Vagina (tissue), 2 donors: ENCODE results near the gene PPFIA1. TPM values are rescaled to one million over a fixed set of nuclear protein-coding genes. Genes with fewer than 3 reads are reported as not detected.

ENCODE experiments used
- DNase-seq, 2 donors: peaks; one replicate each; pipeline ENCODE4 v3.0.0-alpha.2; 2017; ENCODE audit errors: extremely low spot score in 2 of 2
- H3K27ac ChIP-seq: fragments of 200-600 bp; sonication (generic); one replicate; pipeline ENCODE4 v1.5.1; 2019
- H3K27me3 ChIP-seq: fragments of 200-600 bp; sonication (generic); one replicate; pipeline ENCODE4 v1.5.1; 2019
- H3K36me3 ChIP-seq, 2 donors: fragments of 200-600 bp; sonication (generic); one replicate each; pipeline ENCODE4 v1.5.1; 2017 to 2019
- H3K4me1 ChIP-seq: fragments of 200-600 bp; sonication (generic); one replicate; pipeline ENCODE4 v1.5.1; 2019
- H3K4me3 ChIP-seq, 2 donors: fragments of 200-600 bp; sonication (generic); 1 replicate in 1 of 2; 2 replicates in 1 of 2; pipeline ENCODE4 v1.5.1; 2016 to 2019
- H3K9me3 ChIP-seq: fragments of 200-600 bp; sonication (generic); one replicate; pipeline ENCODE4 v1.5.1; 2019
- POLR2A ChIP-seq, 2 donors: fragments of 450-650 bp; IDR thresholded peaks; one replicate each; pipeline ENCODE4 v1.6.1; 2017; ENCODE audit warnings: antibody characterized with exemption in 2 of 2, mild to moderate bottlenecking in 2 of 2, moderate library complexity in 2 of 2
- POLR2AphosphoS5 ChIP-seq, 2 donors: sonication (generic); formaldehyde crosslinking; IDR thresholded peaks; one replicate each; pipeline ENCODE4 v1.9.0; 2017; ENCODE audit warnings: antibody characterized with exemption in 2 of 2, mild to moderate bottlenecking in 2 of 2, low read depth in 1 of 2; ENCODE audit not compliant: insufficient read depth in 1 of 2
- intact Hi-C: fragments of 100-400 bp; cut with DNase I; formaldehyde crosslinking; loops from one replicate; pipeline ENCODE4 v1.15.1; 2023
- total RNA-seq: library from RNA; depleted of rRNA; stranded (reverse); fragments of >200 nt; gene quantifications from one replicate; pipeline ENCODE4 v1.2.3, GENCODE V29; 2016
- TF ChIP-seq, protein P1 (sequence below), 3 experiments: fragments of 450-650 bp in 2 of 3; fragments of 200-600 bp in 1 of 3; sonication (generic) in 1 of 3; IDR thresholded peaks; one replicate each; pipeline ENCODE4 v1.5.1; 2017 to 2019; ENCODE audit warnings: antibody characterized with exemption in 3 of 3, mild to moderate bottlenecking in 2 of 3, moderate library complexity in 2 of 3

Gene PPFIA1
- total RNA-seq, 1 donor from 2014 or later, result 54.3 TPM

GRCh38 chr11:70421123-70421522 is 150.6 kb downstream of the PPFIA1 start:
- H3K4me3 ChIP-seq, result no peak overlapping the region
- TF ChIP-seq, protein P1, sequence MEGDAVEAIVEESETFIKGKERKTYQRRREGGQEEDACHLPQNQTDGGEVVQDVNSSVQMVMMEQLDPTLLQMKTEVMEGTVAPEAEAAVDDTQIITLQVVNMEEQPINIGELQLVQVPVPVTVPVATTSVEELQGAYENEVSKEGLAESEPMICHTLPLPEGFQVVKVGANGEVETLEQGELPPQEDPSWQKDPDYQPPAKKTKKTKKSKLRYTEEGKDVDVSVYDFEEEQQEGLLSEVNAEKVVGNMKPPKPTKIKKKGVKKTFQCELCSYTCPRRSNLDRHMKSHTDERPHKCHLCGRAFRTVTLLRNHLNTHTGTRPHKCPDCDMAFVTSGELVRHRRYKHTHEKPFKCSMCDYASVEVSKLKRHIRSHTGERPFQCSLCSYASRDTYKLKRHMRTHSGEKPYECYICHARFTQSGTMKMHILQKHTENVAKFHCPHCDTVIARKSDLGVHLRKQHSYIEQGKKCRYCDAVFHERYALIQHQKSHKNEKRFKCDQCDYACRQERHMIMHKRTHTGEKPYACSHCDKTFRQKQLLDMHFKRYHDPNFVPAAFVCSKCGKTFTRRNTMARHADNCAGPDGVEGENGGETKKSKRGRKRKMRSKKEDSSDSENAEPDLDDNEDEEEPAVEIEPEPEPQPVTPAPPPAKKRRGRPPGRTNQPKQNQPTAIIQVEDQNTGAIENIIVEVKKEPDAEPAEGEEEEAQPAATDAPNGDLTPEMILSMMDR (IDR thresholded peaks at IDR 0.05), result no peak
- no peak for DNase-seq
- intact Hi-C loops, result no loop called here
- H3K4me1 ChIP-seq, result no peaks in the 10 kb centered on the region
- no peak overlapping the region for H3K27ac ChIP-seq
- H3K27me3 ChIP-seq, result no peaks in the 10 kb centered on the region
- no peaks in the 10 kb centered on the region for H3K9me3 ChIP-seq
- peaks cover 0 to 78% of the 10 kb centered on the region in 2 donors for H3K36me3 ChIP-seq

GRCh38 chr11:70422692-70423522 is 152.4 kb downstream of the PPFIA1 start:
- intact Hi-C loops, result no loop called here
- Histone ChIP-seq H3K4me1 (no peaks in the 10 kb centered on the region), H3K36me3 (peaks cover 0 to 73% of the 10 kb centered on the region in 2 donors), H3K27ac (no peak overlapping the region), H3K27me3 (no peaks in the 10 kb centered on the region), H3K4me3 (no peak overlapping the region), H3K9me3 (no peaks in the 10 kb centered on the region)
- DNase-seq, result no peak
- TF ChIP-seq, protein P1 (IDR thresholded peaks at IDR 0.05), result no peak
- no peak for TF ChIP-seq POLR2AphosphoS5 (IDR thresholded peaks at IDR 0.05; ENCODE audit: insufficient read depth in 1 of 2, low read depth in 1 of 2)
- no peak for TF ChIP-seq POLR2A (IDR thresholded peaks at IDR 0.05)

DNA sequence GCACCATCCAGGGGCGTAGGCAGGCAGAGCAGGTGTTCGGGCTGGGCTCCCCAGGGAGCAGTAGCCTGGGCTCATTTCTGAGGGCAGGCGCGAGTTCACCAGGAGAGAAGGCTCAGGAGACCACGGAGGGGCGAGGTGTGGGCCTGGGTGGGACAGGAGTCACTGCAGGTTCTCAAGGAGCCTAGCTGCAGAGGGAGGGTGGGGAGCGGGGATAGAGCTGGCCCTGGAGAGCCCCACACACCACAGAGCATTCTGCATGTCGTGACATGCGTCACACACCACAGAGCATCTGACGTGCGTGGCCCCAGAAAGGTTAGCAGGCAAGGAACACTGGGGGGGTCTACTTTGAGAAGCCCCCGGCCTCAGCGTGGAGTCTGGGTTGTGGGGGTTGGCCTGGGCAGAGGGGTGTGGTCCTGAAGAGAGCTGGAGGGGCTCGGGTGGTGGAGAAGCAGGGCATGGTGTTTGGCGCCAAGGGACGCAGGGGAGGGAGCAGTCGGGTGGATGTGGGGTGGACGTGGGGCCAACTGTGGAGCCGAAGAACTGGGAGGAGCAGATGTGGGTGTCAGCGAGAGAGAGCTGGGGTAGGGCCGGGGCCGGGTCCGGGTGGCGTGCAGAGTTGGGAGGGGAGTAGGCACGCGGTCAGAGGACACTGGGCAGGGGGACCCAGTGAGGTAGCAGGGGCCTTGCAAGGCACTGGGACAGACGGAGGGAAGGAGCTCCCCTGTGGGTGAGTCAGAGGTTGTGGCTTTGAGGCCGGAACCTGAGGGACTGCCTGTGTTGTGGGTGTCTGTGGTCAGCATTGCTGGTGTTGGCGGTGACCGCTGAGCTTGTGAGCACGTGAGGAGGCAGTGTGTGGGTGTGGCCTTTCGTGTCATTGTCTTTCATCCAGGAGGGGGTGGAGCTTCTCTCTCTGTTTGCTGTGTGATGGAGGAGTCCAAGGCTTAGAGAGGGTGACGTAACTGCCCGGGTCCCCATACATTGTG is 153.3 kb downstream of the PPFIA1 start:
- no peaks in the 10 kb centered on the region for H3K9me3 ChIP-seq
- no peak overlapping the region for H3K4me3 ChIP-seq
- H3K27me3 ChIP-seq, result no peaks in the 10 kb centered on the region
- no peak overlapping the region for H3K27ac ChIP-seq
- intact Hi-C loops, result no loop called here
- TF ChIP-seq POLR2AphosphoS5 (IDR thresholded peaks at IDR 0.05; ENCODE audit: insufficient read depth in 1 of 2, low read depth in 1 of 2) (no peak), POLR2A (IDR thresholded peaks at IDR 0.05) (no peak)
- TF ChIP-seq, protein P1 (IDR thresholded peaks at IDR 0.05), result no peak
- H3K36me3 ChIP-seq, result peaks cover 0 to 69% of the 10 kb centered on the region in 2 donors
- no peak for DNase-seq
- H3K4me1 ChIP-seq, result no peaks in the 10 kb centered on the region

DNA sequence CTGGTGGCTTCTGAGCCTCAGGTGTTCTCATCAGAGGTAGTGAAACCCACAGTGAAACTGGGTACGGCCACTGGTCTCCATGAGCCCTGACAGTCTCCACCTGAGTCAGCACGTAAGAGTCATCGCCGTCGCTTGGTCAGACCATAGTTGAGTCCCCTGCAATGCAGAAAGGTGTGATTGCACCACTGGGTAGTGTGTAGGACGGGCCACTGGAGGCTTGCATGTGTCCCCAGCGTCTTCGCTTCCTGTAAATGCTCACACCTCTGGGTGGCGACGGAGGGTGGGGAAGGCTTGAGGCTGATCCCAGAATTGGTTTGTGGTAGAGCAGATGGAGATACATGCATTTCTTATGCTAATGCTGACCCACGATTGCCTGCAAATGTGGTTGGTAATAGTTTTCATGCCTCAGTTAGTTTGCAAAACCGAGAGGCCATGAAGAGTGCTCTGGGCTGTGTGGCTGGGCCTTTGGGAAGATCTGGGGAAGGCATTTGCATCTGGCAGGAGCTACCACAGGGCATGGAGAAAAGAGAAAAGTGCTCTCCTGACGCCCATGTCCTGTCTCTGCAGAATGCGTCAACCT is 154.4 kb downstream of the PPFIA1 start:
- DNase-seq, result no peak
- Histone ChIP-seq H3K4me3 (no peak overlapping the region), H3K36me3 (peaks cover 0 to 74% of the 10 kb centered on the region in 2 donors), H3K9me3 (no peaks in the 10 kb centered on the region), H3K27me3 (no peaks in the 10 kb centered on the region), H3K27ac (no peak overlapping the region), H3K4me1 (no peaks in the 10 kb centered on the region)
- TF ChIP-seq POLR2A (IDR thresholded peaks at IDR 0.05), result no peak
- intact Hi-C loops, result no loop called here

DNA sequence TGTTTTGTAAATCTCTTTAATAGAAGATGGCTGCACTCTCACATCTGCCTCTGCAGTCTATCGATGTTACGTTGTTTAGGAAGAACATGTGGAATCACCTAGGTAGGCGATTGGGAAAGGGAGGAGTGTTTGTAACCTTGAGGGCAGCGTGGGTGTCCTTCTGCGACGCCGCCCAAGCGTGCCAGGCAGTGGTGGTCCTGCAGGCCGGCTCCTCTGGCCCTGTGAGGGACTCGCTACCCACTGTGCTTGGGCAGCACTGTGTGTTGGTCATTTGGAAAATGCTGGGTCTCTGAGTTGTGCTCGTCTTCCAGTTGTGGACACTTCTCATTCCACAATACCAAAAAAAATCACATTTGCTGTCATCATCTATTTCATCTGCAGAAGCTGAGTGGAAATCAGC is 156.9 kb downstream of the PPFIA1 start:
- no peak overlapping the region for H3K4me3 ChIP-seq
- intact Hi-C loops, result no loop called here
- no peaks in the 10 kb centered on the region for H3K9me3 ChIP-seq
- H3K27ac ChIP-seq, result no peak overlapping the region
- H3K36me3 ChIP-seq, result peaks cover 0 to 71% of the 10 kb centered on the region in 2 donors
- no peaks in the 10 kb centered on the region for H3K27me3 ChIP-seq
- no peak for TF ChIP-seq POLR2A (IDR thresholded peaks at IDR 0.05)
- TF ChIP-seq POLR2AphosphoS5 (IDR thresholded peaks at IDR 0.05; ENCODE audit: insufficient read depth in 1 of 2, low read depth in 1 of 2), result no peak
- TF ChIP-seq, protein P1 (IDR thresholded peaks at IDR 0.05), result no peak
- DNase-seq, result no peak
- no peaks in the 10 kb centered on the region for H3K4me1 ChIP-seq
